PFSK-1 (cell line): ENCODE data around the gene KMT2D.

Experiments used
- FOXP2 ChIP-seq: optimal IDR thresholded peaks from 2 replicates; pipeline ENCODE3; 2011; ENCODE audit warnings: borderline replicate concordance, control low read depth, inconsistent platforms; ENCODE audit not compliant: insufficient read depth; ENCODE audit errors: extremely low read length, extremely low read depth
- POLR2AphosphoS5 ChIP-seq: IDR thresholded peaks from 2 replicates; pipeline ENCODE4 v1.6.1; 2012; ENCODE audit warnings: low read depth, mild to moderate bottlenecking, control low read depth, low read length, moderate library complexity
- SIN3A ChIP-seq: IDR thresholded peaks from 2 replicates; pipeline ENCODE4 v1.6.1; 2012; ENCODE audit warnings: mild to moderate bottlenecking, low read length, moderate library complexity, borderline replicate concordance; ENCODE audit not compliant: insufficient read depth
- TAF1 ChIP-seq: IDR thresholded peaks from 2 replicates; pipeline ENCODE4 v1.6.1; 2012; ENCODE audit warnings: low read length, control low read depth, borderline replicate concordance; ENCODE audit not compliant: insufficient read depth
- TF ChIP-seq, protein P1 (sequence below), 2 experiments: IDR thresholded peaks; 2 replicates each; pipeline versions ENCODE4 v1.6.1 to v1.8.0; 2011 to 2012; ENCODE audit warnings: low read depth in 2 of 2, low read length in 2 of 2, control low read depth in 1 of 2, inconsistent platforms in 1 of 2, mild to moderate bottlenecking in 1 of 2, moderate library complexity in 1 of 2; ENCODE audit not compliant: insufficient read depth in 1 of 2

The KMT2D gene

GRCh38 chr12:49041036-49041880 lies 19.3 kb downstream of the KMT2D start:
- TF ChIP-seq POLR2AphosphoS5 (0 out of 2 replicates have a peak, but pooled peaks have one; percentile 24), TAF1 (no peak)

GRCh38 chr12:49040364-49040855 lies 20.2 kb downstream of the KMT2D start:
- TF ChIP-seq POLR2AphosphoS5: no peak
- TF ChIP-seq TAF1: no peak
- TF ChIP-seq, protein P1, sequence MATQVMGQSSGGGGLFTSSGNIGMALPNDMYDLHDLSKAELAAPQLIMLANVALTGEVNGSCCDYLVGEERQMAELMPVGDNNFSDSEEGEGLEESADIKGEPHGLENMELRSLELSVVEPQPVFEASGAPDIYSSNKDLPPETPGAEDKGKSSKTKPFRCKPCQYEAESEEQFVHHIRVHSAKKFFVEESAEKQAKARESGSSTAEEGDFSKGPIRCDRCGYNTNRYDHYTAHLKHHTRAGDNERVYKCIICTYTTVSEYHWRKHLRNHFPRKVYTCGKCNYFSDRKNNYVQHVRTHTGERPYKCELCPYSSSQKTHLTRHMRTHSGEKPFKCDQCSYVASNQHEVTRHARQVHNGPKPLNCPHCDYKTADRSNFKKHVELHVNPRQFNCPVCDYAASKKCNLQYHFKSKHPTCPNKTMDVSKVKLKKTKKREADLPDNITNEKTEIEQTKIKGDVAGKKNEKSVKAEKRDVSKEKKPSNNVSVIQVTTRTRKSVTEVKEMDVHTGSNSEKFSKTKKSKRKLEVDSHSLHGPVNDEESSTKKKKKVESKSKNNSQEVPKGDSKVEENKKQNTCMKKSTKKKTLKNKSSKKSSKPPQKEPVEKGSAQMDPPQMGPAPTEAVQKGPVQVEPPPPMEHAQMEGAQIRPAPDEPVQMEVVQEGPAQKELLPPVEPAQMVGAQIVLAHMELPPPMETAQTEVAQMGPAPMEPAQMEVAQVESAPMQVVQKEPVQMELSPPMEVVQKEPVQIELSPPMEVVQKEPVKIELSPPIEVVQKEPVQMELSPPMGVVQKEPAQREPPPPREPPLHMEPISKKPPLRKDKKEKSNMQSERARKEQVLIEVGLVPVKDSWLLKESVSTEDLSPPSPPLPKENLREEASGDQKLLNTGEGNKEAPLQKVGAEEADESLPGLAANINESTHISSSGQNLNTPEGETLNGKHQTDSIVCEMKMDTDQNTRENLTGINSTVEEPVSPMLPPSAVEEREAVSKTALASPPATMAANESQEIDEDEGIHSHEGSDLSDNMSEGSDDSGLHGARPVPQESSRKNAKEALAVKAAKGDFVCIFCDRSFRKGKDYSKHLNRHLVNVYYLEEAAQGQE (IDR thresholded peaks at IDR 0.05; ENCODE audit: insufficient read depth in 1 of 2, low read depth in 2 of 2, low read length in 2 of 2): no peak
- no peak for TF ChIP-seq FOXP2
- no peak for TF ChIP-seq SIN3A

DNA sequence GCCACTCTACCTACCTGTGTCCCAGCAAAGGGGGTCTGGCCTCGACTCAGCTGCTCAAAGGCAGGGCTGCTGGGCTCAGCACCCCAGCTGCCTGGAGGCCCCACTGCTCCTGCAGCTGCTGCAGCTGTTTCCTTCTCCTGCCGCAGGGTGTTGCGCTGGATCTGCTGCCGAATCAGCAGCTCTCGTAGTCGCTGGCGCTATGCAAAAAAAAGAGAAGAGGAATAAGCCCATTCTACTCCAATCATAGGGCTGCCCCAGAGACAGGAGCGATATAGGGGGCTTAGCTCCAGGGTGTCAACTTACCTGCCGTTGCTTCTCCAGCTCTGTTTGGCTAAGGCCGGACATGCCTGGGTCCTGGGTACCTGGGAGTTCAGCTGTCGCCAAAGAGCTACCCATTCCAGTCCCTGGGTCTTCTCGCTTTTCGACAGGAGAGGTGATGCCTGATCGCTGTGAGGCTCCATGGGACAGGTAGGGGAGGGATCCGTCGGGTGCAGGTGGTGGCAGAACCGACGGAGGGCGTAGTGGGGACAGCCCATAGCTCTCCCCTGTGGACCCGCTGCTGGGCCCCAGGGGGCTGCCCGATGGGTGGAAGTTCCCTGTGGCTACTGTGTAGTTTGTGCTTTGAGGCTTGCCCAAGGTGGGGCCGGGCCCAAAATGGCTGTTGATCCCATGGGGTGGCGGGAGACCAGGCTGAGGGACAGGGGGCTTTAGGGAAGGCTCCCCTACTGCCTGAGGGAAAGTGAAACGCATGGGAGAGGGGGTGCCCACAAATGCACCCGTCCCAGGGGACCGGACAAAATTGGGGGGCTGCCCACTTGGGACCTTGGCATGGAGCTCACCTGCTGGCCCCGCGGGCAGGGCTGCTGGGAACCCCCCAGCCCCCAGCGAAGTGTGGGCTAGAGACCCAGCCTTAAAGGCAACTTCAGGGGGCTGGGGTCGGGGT lies 20.9 kb downstream of the KMT2D start:
- TF ChIP-seq TAF1 (no peak), POLR2AphosphoS5 (no peak), FOXP2 (no peak), SIN3A (no peak)
- TF ChIP-seq, protein P1 (IDR thresholded peaks at IDR 0.05; ENCODE audit: insufficient read depth in 1 of 2, low read depth in 2 of 2, low read length in 2 of 2): no peak

DNA sequence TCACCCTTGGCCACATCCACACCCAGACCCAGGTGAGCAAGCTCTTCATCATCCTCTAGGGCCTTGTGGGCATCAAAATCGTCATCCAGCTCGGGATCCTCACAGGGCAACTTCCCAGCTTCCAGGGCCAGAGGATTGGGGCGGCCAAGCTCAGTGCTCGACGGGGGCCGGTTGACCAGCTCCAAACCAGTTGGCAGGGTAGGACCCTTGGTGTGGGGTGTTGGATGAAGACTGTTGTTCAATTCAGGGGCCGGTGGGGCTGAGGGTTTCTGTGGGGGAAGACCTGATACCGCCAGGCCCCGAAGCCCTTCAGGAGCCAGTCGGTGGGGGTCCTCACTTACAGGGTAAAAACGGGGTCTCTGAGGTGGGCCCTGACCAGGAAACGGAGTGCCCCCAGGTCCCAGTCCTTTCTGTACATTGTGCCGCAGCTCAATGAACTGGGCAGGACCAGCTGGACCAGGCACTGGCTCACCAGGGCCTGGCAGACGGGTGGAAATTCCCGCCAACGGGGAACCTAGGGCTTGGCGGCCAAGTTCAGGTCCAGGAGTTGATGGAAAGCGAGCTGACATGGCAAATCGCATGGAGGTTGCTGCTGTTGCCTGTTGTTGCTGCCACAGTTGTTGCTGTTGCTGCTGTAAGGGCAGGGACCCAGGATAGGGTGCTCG lies 22.2 kb downstream of the KMT2D start:
- TF ChIP-seq FOXP2 (no peak), TAF1 (no peak), SIN3A (no peak), POLR2AphosphoS5 (no peak)
- TF ChIP-seq, protein P1 (IDR thresholded peaks at IDR 0.05; ENCODE audit: insufficient read depth in 1 of 2, low read depth in 2 of 2, low read length in 2 of 2): no peak

DNA sequence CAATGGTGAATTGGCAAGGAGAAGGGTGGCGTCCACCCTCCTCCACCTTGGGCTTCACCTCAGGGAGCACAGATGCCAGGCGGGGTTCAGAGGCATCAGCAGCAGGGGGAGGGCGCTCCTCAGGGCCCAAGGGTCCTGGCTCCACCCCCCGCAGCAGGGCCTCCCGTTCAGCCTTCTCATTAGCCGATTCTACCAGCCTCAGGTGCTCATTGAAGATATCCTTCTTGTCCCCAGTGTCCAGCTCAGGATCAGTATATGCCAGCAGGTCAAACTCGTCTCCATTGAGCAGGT lies 22.7 kb downstream of the KMT2D start:
- TF ChIP-seq, protein P1 (IDR thresholded peaks at IDR 0.05; ENCODE audit: insufficient read depth in 1 of 2, low read depth in 2 of 2, low read length in 2 of 2): no peak
